ENCODE measurements around the gene STX2. TPM values are rescaled to one million over a fixed set of nuclear protein-coding genes. Genes with fewer than 3 reads are reported as not detected.

The STX2 gene
- total and polyA plus RNA-seq, 2 experiments from 2014 or later, result 16.4 to 35.4 TPM

- Histone ChIP-seq H3F3A (replicated peaks; ENCODE audit: low read depth) (0 out of 2 replicates have a peak, but pooled peaks cover 8% of the 10 kb centered on the region), H3K27me3 (ENCODE audit: insufficient read depth) (no peaks in the 10 kb centered on the region), H3K36me3 (ENCODE audit: insufficient read depth) (peaks cover 9% of the 10 kb centered on the region), H4K20me1 (replicated peaks; ENCODE audit: insufficient read depth) (no peaks in the 10 kb centered on the region), H3K9me2 (ENCODE audit: insufficient read depth) (no peaks in the 10 kb centered on the region), H3K27ac (ENCODE audit: low read depth) (0 out of 2 replicates have a peak overlapping the region, but pooled peaks have one; percentile 46), H3K4me1 (ENCODE audit: insufficient read depth) (peaks cover 24% of the 10 kb centered on the region), H3K4me2 (peak overlapping the region; percentile 0; the same call in 1 of the 2 replicates), H3K79me2 (replicated peaks; ENCODE audit: insufficient read depth) (peaks cover 4% of the 10 kb centered on the region; the same call in 1 of the 2 replicates), H2AFZ (no peak overlapping the region), H3K4me3 (no peak overlapping the region)
- TF ChIP-seq POLR2AphosphoS5 (IDR thresholded peaks at IDR 0.05; ENCODE audit: low read depth) (no peak), EZH2phosphoT487 (IDR thresholded peaks at IDR 0.05; ENCODE audit: unreplicated experiment) (no peak), ZNF331 (CRISPR knock-in tag; IDR thresholded peaks at IDR 0.05; ENCODE audit: low read depth) (no peak)
- no peak for DNase-seq (ENCODE audit: low spot score)
- Mint-ChIP-seq H3K27me3 (ENCODE audit: insufficient read depth, low read depth, poor library complexity) (peaks cover 9% of the 10 kb centered on the region), H3K4me3 (no peak overlapping the region), H3K4me1 (peaks cover 46% of the 10 kb centered on the region), H3K9me3 (no peaks in the 10 kb centered on the region; the same call in 2 of the 3 replicates), H3K36me3 (ENCODE audit: low read depth) (peaks cover 10% of the 10 kb centered on the region), H3K27ac (peak overlapping the region; percentile 72; the same call in 1 of the 2 replicates)
- no peak for ATAC-seq
Measured at GRCh38 chr12:130819681-130820080, 19.4 kb downstream of the STX2 start.

- ATAC-seq (peak; percentile 96), DNase-seq (ENCODE audit: low spot score) (peak; percentile 84)
- peaks cover 10% of the 10 kb centered on the region for H3K36me3 Mint-ChIP-seq (ENCODE audit: low read depth)
- H3K27ac Mint-ChIP-seq, result no peak overlapping the region
- peak overlapping the region; percentile 51 for H3K4me3 Mint-ChIP-seq
- H3K9me3 Mint-ChIP-seq, result no peaks in the 10 kb centered on the region; the same call in 2 of the 3 replicates
- H3K36me3 ChIP-seq (ENCODE audit: insufficient read depth), result peaks cover 9% of the 10 kb centered on the region
- peak overlapping the region; percentile 46; the same call in 1 of the 2 replicates for H3K27ac ChIP-seq (ENCODE audit: low read depth)
- peak overlapping the region; percentile 73 for H3K4me2 ChIP-seq
- no peaks in the 10 kb centered on the region for H3K9me2 ChIP-seq (ENCODE audit: insufficient read depth)
- H2AFZ ChIP-seq, result peak overlapping the region; percentile 35; the same call in 1 of the 2 replicates
- H3K27me3 ChIP-seq (ENCODE audit: insufficient read depth), result no peaks in the 10 kb centered on the region
- no peak for TF ChIP-seq NANOG (IDR thresholded peaks at IDR 0.05; ENCODE audit: borderline replicate concordance)
- TF ChIP-seq, protein P1, sequence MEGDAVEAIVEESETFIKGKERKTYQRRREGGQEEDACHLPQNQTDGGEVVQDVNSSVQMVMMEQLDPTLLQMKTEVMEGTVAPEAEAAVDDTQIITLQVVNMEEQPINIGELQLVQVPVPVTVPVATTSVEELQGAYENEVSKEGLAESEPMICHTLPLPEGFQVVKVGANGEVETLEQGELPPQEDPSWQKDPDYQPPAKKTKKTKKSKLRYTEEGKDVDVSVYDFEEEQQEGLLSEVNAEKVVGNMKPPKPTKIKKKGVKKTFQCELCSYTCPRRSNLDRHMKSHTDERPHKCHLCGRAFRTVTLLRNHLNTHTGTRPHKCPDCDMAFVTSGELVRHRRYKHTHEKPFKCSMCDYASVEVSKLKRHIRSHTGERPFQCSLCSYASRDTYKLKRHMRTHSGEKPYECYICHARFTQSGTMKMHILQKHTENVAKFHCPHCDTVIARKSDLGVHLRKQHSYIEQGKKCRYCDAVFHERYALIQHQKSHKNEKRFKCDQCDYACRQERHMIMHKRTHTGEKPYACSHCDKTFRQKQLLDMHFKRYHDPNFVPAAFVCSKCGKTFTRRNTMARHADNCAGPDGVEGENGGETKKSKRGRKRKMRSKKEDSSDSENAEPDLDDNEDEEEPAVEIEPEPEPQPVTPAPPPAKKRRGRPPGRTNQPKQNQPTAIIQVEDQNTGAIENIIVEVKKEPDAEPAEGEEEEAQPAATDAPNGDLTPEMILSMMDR (conservative IDR thresholded peaks at IDR 0.05; ENCODE audit: low read depth in 2 of 2), result peak; percentile 68 to 81
- no peaks in the 10 kb centered on the region for H4K20me1 ChIP-seq (replicated peaks; ENCODE audit: insufficient read depth)
- H3K27me3 Mint-ChIP-seq (ENCODE audit: insufficient read depth, low read depth, poor library complexity), result peaks cover 11% of the 10 kb centered on the region
- H3K4me1 ChIP-seq (ENCODE audit: insufficient read depth), result peaks cover 26% of the 10 kb centered on the region
- H3F3A ChIP-seq (replicated peaks; ENCODE audit: low read depth), result 0 out of 2 replicates have a peak, but pooled peaks cover 8% of the 10 kb centered on the region
- peak overlapping the region; percentile 44 for H3K4me3 ChIP-seq
- H3K79me2 ChIP-seq (replicated peaks; ENCODE audit: insufficient read depth), result peaks cover 4% of the 10 kb centered on the region; the same call in 1 of the 2 replicates
- H3K4me1 Mint-ChIP-seq, result peaks cover 49% of the 10 kb centered on the region
Measured at GRCh38 chr12:130818635-130819576, 20.1 kb downstream of the STX2 start.

DNA sequence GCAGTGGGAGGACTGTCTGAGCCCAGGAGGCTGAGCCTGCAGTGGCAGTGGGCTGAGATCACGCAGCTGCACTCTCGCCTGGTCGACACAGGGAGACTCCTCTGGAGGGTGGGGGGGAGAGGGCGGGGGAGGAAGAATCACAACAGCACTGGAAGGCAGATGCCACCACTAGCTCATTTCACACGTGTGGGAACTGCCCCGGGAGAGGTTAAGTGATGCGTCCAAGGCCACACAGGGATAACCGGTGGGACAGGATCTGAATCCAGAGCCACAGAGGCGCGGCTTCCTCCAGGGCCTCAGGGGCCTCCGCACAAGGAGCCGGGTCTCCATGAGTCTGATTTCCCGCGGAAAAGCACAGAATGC is 20.8 kb downstream of the STX2 start:
- H3K4me1 ChIP-seq (ENCODE audit: insufficient read depth), result peaks cover 29% of the 10 kb centered on the region
- 0 out of 2 replicates have a peak overlapping the region, but pooled peaks have one; percentile 18 for H3K27ac ChIP-seq (ENCODE audit: low read depth)
- H3F3A ChIP-seq (replicated peaks; ENCODE audit: low read depth), result 0 out of 2 replicates have a peak, but pooled peaks cover 8% of the 10 kb centered on the region
- H3K9me2 ChIP-seq (ENCODE audit: insufficient read depth), result no peaks in the 10 kb centered on the region
- no peaks in the 10 kb centered on the region for H4K20me1 ChIP-seq (replicated peaks; ENCODE audit: insufficient read depth)
- H2AFZ ChIP-seq, result peak overlapping the region; percentile 35; the same call in 1 of the 2 replicates
- 0 out of 2 replicates have a peak, but pooled peaks cover 4% of the 10 kb centered on the region for H3K79me2 ChIP-seq (replicated peaks; ENCODE audit: insufficient read depth)
- no peak overlapping the region for H3K27ac Mint-ChIP-seq
- ATAC-seq (no peak), DNase-seq (ENCODE audit: low spot score) (no peak)
- H3K4me3 Mint-ChIP-seq, result peak overlapping the region; percentile 51
- TF ChIP-seq ETS1 (IDR thresholded peaks at IDR 0.05), result no peak
- peaks cover 13% of the 10 kb centered on the region for H3K27me3 Mint-ChIP-seq (ENCODE audit: insufficient read depth, low read depth, poor library complexity)
- no peaks in the 10 kb centered on the region for H3K9me3 Mint-ChIP-seq
- H3K36me3 ChIP-seq (ENCODE audit: insufficient read depth), result peaks cover 9% of the 10 kb centered on the region
- peak overlapping the region; percentile 73 for H3K4me2 ChIP-seq
- H3K4me3 ChIP-seq, result peak overlapping the region; percentile 44; the same call in 1 of the 2 replicates
- peaks cover 3% of the 10 kb centered on the region for H3K36me3 Mint-ChIP-seq (ENCODE audit: low read depth)
- H3K27me3 ChIP-seq (ENCODE audit: insufficient read depth), result no peaks in the 10 kb centered on the region
- peaks cover 55% of the 10 kb centered on the region for H3K4me1 Mint-ChIP-seq

Measured in GM23338 (cell line).